Mammary epithelial cell (primary cell): ENCODE data around the gene SMCO4.

ENCODE experiments used
- EZH2 ChIP-seq: IDR thresholded peaks from 2 replicates; pipeline ENCODE4 v1.6.1; 2012; ENCODE audit warnings: low read length, inconsistent platforms, borderline replicate concordance
- TF ChIP-seq, protein P1 (sequence below), 2 donors: IDR thresholded peaks in 1 of 2; conservative IDR thresholded peaks in 1 of 2; 2 replicates each; pipeline ENCODE4 v1.5.1; 2011 to 2012; ENCODE audit warnings: inconsistent platforms in 2 of 2, low read length in 2 of 2, mild to moderate bottlenecking in 2 of 2, control low read depth in 1 of 2, low read depth in 1 of 2; ENCODE audit not compliant: insufficient read depth in 1 of 2; ENCODE audit errors: extremely low read depth in 1 of 2

DNA sequence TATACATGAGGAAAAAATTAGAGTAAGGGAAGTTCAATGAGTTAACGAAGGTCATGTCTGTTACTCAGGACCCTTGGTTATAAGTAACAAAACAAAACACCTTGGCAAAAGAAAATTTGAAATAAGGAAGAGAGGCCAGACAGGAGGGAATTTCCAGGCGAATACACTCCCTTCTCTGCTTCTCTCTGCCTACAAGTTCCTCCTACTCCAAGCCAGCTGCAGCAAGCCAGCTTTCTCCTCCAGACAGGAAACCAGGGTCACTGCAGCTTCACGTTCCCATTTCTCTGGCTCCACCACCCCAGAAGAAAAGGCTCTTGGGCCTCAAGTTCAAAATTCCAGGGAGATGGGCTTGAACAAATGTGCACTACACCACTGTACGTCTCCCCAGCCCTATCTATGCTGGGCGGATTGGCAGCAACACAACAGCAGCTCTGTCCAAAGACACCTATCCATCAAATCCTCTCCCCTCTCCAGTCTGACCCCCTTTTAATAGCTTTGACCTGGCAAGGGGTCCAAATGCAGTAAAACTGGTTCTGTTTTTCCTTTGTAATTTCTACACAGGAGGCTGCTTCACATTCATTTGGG is 27.7 kb downstream of the SMCO4 start:
- TF ChIP-seq, protein P1, sequence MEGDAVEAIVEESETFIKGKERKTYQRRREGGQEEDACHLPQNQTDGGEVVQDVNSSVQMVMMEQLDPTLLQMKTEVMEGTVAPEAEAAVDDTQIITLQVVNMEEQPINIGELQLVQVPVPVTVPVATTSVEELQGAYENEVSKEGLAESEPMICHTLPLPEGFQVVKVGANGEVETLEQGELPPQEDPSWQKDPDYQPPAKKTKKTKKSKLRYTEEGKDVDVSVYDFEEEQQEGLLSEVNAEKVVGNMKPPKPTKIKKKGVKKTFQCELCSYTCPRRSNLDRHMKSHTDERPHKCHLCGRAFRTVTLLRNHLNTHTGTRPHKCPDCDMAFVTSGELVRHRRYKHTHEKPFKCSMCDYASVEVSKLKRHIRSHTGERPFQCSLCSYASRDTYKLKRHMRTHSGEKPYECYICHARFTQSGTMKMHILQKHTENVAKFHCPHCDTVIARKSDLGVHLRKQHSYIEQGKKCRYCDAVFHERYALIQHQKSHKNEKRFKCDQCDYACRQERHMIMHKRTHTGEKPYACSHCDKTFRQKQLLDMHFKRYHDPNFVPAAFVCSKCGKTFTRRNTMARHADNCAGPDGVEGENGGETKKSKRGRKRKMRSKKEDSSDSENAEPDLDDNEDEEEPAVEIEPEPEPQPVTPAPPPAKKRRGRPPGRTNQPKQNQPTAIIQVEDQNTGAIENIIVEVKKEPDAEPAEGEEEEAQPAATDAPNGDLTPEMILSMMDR (conservative IDR thresholded peaks at IDR 0.05 in 1 of 2, IDR thresholded peaks at IDR 0.05 in 1 of 2; ENCODE audit: extremely low read depth in 1 of 2, insufficient read depth in 1 of 2, low read depth in 1 of 2, low read length in 2 of 2): no peak
- TF ChIP-seq EZH2: no peak
